Endothelial cell (in vitro differentiated cells): ENCODE measurements around the gene PPP1R1B. TPM values are rescaled to one million over a fixed set of nuclear protein-coding genes. Genes with fewer than 3 reads are reported as not detected.

ENCODE experiments used
- DNase-seq: peaks from one replicate; pipeline ENCODE4 v3.0.0; 2021; ENCODE audit warnings: low spot score
- H3K27ac Mint-ChIP-seq: one replicate; pipeline ENCODE4 v1.8.0; 2021; ENCODE audit warnings: mixed read lengths, inconsistent platforms; ENCODE audit not compliant: unreplicated experiment
- H3K27me3 Mint-ChIP-seq: one replicate; pipeline ENCODE4 v1.8.0; 2021; ENCODE audit warnings: mild to moderate bottlenecking, moderate library complexity, mixed read lengths, inconsistent platforms; ENCODE audit not compliant: unreplicated experiment
- H3K36me3 Mint-ChIP-seq: one replicate; pipeline ENCODE4 v1.8.0; 2021; ENCODE audit warnings: mild to moderate bottlenecking, low read depth, mixed read lengths, inconsistent platforms; ENCODE audit not compliant: unreplicated experiment
- H3K4me1 Mint-ChIP-seq: one replicate; pipeline ENCODE4 v1.8.0; 2021; ENCODE audit warnings: mild to moderate bottlenecking, mixed read lengths, inconsistent platforms; ENCODE audit not compliant: unreplicated experiment
- H3K4me3 Mint-ChIP-seq: one replicate; pipeline ENCODE4 v1.8.0; 2021; ENCODE audit warnings: mild to moderate bottlenecking, mixed read lengths, inconsistent platforms; ENCODE audit not compliant: unreplicated experiment
- H3K9me3 Mint-ChIP-seq: one replicate; pipeline ENCODE4 v1.8.0; 2021; ENCODE audit warnings: mixed read lengths, inconsistent platforms; ENCODE audit not compliant: unreplicated experiment
- CTCF ChIP-seq: fragments of 200-600 bp; sonication (generic); IDR thresholded peaks from one replicate; pipeline ENCODE4 v1.5.0; 2021; ENCODE audit warnings: antibody characterized with exemption; ENCODE audit not compliant: unreplicated experiment
- total RNA-seq: library from RNA; stranded (reverse); fragmentation: NEBNext Ultra II Directional; extraction: Animal tissue kit (Norgen Biotek cat#: 25700); gene quantifications from one replicate; pipeline ENCODE4 v1.2.1, GENCODE V29; 2021; ENCODE audit not compliant: unreplicated experiment

The PPP1R1B gene
- total RNA-seq, 1 donor from 2014 or later = not detected

GRCh38 chr17:39676198-39676819 is 49.6 kb downstream of the PPP1R1B start:
- TF ChIP-seq CTCF = no peak
- peaks cover 15% of the 10 kb centered on the region for H3K27me3 Mint-ChIP-seq
- no peaks in the 10 kb centered on the region for H3K36me3 Mint-ChIP-seq
- H3K4me1 Mint-ChIP-seq = peaks cover 12% of the 10 kb centered on the region
- H3K27ac Mint-ChIP-seq = no peak overlapping the region
- DNase-seq = no peak
- H3K4me3 Mint-ChIP-seq = no peak overlapping the region
- H3K9me3 Mint-ChIP-seq = no peaks in the 10 kb centered on the region

GRCh38 chr17:39677072-39677471 is 50.3 kb downstream of the PPP1R1B start:
- Mint-ChIP-seq H3K4me3 (no peak overlapping the region), H3K27ac (no peak overlapping the region), H3K36me3 (no peaks in the 10 kb centered on the region), H3K4me1 (peaks cover 12% of the 10 kb centered on the region), H3K27me3 (peaks cover 10% of the 10 kb centered on the region), H3K9me3 (no peaks in the 10 kb centered on the region)
- no peak for TF ChIP-seq CTCF
- DNase-seq = no peak

GRCh38 chr17:39677542-39678339 is 51.0 kb downstream of the PPP1R1B start:
- no peak overlapping the region for H3K27ac Mint-ChIP-seq
- DNase-seq = no peak
- TF ChIP-seq CTCF = no peak
- peaks cover 12% of the 10 kb centered on the region for H3K4me1 Mint-ChIP-seq
- H3K4me3 Mint-ChIP-seq = no peak overlapping the region
- peaks cover 8% of the 10 kb centered on the region for H3K27me3 Mint-ChIP-seq
- H3K9me3 Mint-ChIP-seq = no peaks in the 10 kb centered on the region
- H3K36me3 Mint-ChIP-seq = no peaks in the 10 kb centered on the region

- Mint-ChIP-seq H3K27me3 (peaks cover 5% of the 10 kb centered on the region), H3K27ac (no peak overlapping the region), H3K36me3 (no peaks in the 10 kb centered on the region), H3K9me3 (no peaks in the 10 kb centered on the region), H3K4me1 (peaks cover 12% of the 10 kb centered on the region), H3K4me3 (no peak overlapping the region)
- TF ChIP-seq CTCF = no peak
- DNase-seq = no peak
Observed at GRCh38 chr17:39678340-39679116, 51.8 kb downstream of the PPP1R1B start.
